Memory B cell (primary cell): ENCODE measurements around the gene SNRPB.
A peak's percentile ranks its signal among the peaks of the same experiment; 100 is the strongest.
"Not testable (repeated sequence)": the region's sequence is repeated elsewhere in the genome, so short reads cannot be mapped to it uniquely, and the experiment has no call there.

Source experiments
- ATAC-seq: fragments of 150-1000 bp; cut with Tn5 transposase; 2 replicates; pipeline ENCODE4 v1.10.0; 2021; ENCODE audit warnings: low read depth, mild to moderate bottlenecking, moderate library complexity
- DNase-seq, 2 donors: peaks; one replicate each; pipeline ENCODE4 v3.0.0; 2022; ENCODE audit warnings: low spot score in 2 of 2
- H3K27ac Mint-ChIP-seq: one replicate; pipeline ENCODE4 v1.8.0; 2022; ENCODE audit warnings: mild to moderate bottlenecking, moderate library complexity, mixed read lengths
- H3K27me3 Mint-ChIP-seq: one replicate; pipeline ENCODE4 v1.8.0; 2022; ENCODE audit warnings: mixed read lengths
- H3K36me3 Mint-ChIP-seq: one replicate; pipeline ENCODE4 v1.8.0; 2022; ENCODE audit warnings: mild to moderate bottlenecking, mixed read lengths
- H3K4me1 Mint-ChIP-seq: one replicate; pipeline ENCODE4 v1.8.0; 2022; ENCODE audit warnings: mixed read lengths
- H3K4me3 Mint-ChIP-seq: one replicate; pipeline ENCODE4 v1.8.0; 2022; ENCODE audit warnings: mild to moderate bottlenecking, moderate library complexity, mixed read lengths
- H3K9me3 Mint-ChIP-seq: one replicate; pipeline ENCODE4 v1.8.0; 2022; ENCODE audit warnings: mixed read lengths

Gene SNRPB

DNA sequence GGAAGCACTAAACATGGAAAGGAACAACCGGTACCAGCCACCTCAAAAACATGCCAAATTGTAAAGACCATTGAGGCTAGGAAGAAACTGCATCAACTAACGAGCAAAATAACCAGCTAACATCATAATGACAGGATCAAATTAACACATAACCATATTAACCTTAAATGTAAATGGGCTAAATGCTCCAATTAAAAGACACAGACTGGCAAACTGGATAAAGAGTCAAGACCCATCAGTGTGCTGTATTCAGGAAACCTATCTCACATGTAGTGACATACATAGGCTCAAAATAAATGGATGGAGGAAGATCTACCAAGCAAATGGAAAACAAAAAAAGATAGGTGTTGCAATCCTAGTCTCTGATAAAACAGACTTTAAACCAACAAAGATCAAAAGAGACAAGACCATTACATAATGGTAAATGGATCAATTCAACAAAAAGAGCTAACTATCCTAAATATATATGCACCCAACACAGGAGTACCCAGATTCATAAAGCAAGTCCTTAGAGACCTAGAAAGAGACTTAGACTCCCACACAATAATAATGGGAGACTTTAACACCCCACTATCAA is 32.3 kb upstream of the SNRPB start:
- not testable (repeated sequence) for H3K9me3 Mint-ChIP-seq, H3K27me3 Mint-ChIP-seq, H3K4me3 Mint-ChIP-seq, ATAC-seq, DNase-seq, H3K27ac Mint-ChIP-seq
- Mint-ChIP-seq H3K4me1 (peaks cover 16% of the 10 kb centered on the region), H3K36me3 (peaks cover 26% of the 10 kb centered on the region)

GRCh38 chr20:2485661-2486060 is 15.1 kb upstream of the SNRPB start:
- H3K27me3 Mint-ChIP-seq, result no peaks in the 10 kb centered on the region
- H3K9me3 Mint-ChIP-seq, result peaks cover 5% of the 10 kb centered on the region
- DNase-seq, result no peak
- H3K4me1 Mint-ChIP-seq, result no peaks in the 10 kb centered on the region
- H3K4me3 Mint-ChIP-seq, result no peak overlapping the region
- H3K27ac Mint-ChIP-seq, result no peak overlapping the region
- peaks cover 61% of the 10 kb centered on the region for H3K36me3 Mint-ChIP-seq
- ATAC-seq, result no peak

DNA sequence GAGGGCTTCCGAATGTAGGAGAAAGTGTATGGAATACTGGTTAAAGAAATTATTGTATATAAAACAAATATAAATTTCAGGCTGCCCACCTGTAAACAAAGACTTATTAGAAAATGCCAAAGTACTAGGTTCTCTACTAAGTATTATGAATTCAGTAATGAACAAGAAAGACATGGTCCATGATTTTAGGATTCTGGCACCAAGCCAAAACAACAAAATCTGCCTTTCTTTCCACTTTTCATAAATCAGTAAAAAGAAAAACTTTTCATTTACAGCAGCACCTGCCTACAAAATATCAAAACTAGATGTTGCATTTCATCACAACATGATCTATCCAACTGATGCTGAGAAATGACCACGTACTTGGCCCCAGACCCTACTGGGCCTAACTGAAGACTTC is 14.5 kb upstream of the SNRPB start:
- Mint-ChIP-seq H3K4me1 (no peaks in the 10 kb centered on the region), H3K4me3 (no peak overlapping the region), H3K27me3 (no peaks in the 10 kb centered on the region), H3K27ac (no peak overlapping the region), H3K36me3 (peaks cover 64% of the 10 kb centered on the region), H3K9me3 (peaks cover 7% of the 10 kb centered on the region)
- DNase-seq (no peak), ATAC-seq (no peak)

DNA sequence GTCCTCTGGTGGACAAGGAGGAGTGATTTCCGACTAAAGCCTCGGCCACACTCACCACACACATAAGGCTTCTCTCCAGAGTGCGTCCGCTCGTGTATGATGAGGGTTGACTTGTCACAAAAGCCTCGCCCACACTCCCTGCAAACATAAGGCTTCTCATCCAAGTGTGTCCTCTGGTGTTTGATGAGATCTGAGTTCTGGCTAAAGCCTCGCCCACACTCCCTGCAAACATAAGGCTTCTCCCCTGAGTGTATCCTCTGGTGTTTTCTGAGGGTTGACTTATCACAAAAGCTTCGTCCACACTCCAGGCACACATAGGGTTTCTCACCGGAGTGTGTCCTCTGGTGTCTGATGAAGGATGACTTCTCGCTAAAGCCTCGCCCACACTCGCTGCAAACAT is 12.9 kb upstream of the SNRPB start:
- Mint-ChIP-seq H3K4me1 (no peaks in the 10 kb centered on the region), H3K4me3 (no peak overlapping the region), H3K9me3 (peaks cover 7% of the 10 kb centered on the region), H3K27me3 (no peaks in the 10 kb centered on the region), H3K27ac (no peak overlapping the region), H3K36me3 (peaks cover 64% of the 10 kb centered on the region)
- DNase-seq (no peak), ATAC-seq (no peak)

GRCh38 chr20:2480381-2480780 is 9.8 kb upstream of the SNRPB start:
- no peak for ATAC-seq
- no peak for DNase-seq
- no peaks in the 10 kb centered on the region for H3K4me1 Mint-ChIP-seq
- H3K27me3 Mint-ChIP-seq, result no peaks in the 10 kb centered on the region
- peaks cover 58% of the 10 kb centered on the region for H3K36me3 Mint-ChIP-seq
- no peak overlapping the region for H3K27ac Mint-ChIP-seq
- no peak overlapping the region for H3K4me3 Mint-ChIP-seq
- peaks cover 7% of the 10 kb centered on the region for H3K9me3 Mint-ChIP-seq

DNA sequence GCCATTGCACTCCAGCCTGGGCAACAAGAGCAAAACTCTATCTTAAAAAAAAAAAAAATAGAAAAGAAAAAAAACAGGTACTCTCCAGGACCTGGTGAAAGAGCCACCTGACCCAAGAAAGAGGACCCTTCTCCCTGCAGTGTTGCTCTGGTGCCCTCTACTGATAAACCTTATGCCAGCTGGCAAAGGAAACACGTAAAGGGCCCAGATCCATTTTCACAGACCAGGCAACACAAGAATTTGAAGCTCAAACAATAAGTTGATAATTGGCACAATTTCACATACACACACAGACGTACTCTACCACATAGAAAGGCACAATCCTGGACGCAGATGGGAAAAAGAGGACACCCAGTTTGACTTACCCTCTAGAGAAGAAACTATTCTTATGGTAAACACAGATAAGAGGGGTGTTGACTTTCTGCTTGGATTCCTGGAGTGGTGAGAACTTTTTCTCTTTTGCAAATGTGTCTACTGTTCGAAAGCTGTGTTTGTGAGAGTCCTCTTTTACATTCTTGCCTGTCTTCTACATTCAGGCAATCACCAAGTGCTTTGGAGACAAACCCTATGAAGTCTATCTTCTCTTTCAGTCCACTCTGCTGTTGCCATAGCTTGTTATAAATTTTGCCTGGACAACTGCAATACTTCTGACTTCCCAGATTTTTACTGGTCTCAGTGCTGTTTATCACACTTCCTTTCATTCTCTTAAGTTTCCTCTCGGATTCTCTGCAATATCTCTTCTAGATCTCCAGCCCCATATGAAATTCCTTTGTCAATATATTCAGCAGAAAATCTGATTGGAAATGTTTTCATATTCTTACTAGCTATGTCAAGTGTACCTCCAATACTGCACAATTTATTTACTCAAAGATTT is 6.4 kb upstream of the SNRPB start:
- DNase-seq (no peak), ATAC-seq (no peak)
- H3K27me3 Mint-ChIP-seq, result no peaks in the 10 kb centered on the region
- H3K4me1 Mint-ChIP-seq, result no peaks in the 10 kb centered on the region
- H3K4me3 Mint-ChIP-seq, result no peak overlapping the region
- no peak overlapping the region for H3K27ac Mint-ChIP-seq
- peaks cover 7% of the 10 kb centered on the region for H3K9me3 Mint-ChIP-seq
- H3K36me3 Mint-ChIP-seq, result peaks cover 32% of the 10 kb centered on the region

GRCh38 chr20:2475850-2476741 is 5.5 kb upstream of the SNRPB start:
- Mint-ChIP-seq H3K27me3 (no peaks in the 10 kb centered on the region), H3K27ac (no peak overlapping the region), H3K4me1 (peaks cover 2% of the 10 kb centered on the region), H3K36me3 (peaks cover 25% of the 10 kb centered on the region), H3K4me3 (no peak overlapping the region), H3K9me3 (peaks cover 5% of the 10 kb centered on the region)
- no peak for ATAC-seq
- no peak for DNase-seq

GRCh38 chr20:2473516-2473915 is 2.9 kb upstream of the SNRPB start:
- Mint-ChIP-seq H3K27me3 (no peaks in the 10 kb centered on the region), H3K4me1 (peaks cover 12% of the 10 kb centered on the region), H3K27ac (no peak overlapping the region), H3K36me3 (peaks cover 15% of the 10 kb centered on the region), H3K9me3 (no peaks in the 10 kb centered on the region), H3K4me3 (no peak overlapping the region)
- DNase-seq (no peak), ATAC-seq (no peak)

DNA sequence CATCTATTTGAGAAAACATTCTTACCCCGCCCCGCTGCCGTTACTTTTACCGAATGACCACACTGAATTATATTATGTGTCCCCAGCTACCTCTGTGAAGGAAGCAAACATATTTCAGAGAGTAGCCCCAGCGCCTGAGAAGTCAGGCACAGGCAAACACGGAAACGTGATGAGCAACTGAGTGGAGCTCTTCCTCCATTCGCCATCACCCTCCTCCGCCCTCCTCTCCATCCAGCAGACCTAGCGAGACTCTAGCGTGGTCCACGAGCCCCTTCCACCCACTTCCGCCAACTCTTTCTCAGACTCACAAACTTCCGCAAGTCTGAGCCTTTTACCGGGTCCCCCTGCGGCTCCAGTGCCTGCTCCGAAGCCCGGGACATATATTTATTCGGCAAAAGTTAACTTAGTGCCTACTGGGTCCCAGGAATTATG is 582 bp downstream of the SNRPB start:
- DNase-seq (peak in 1 of 2 donors; percentile 49), ATAC-seq (peak; percentile 49)
- H3K4me3 Mint-ChIP-seq, result peak overlapping the region; percentile 99
- H3K36me3 Mint-ChIP-seq, result peaks cover 25% of the 10 kb centered on the region
- H3K9me3 Mint-ChIP-seq, result no peaks in the 10 kb centered on the region
- H3K27ac Mint-ChIP-seq, result peak overlapping the region; percentile 99
- H3K27me3 Mint-ChIP-seq, result no peaks in the 10 kb centered on the region
- H3K4me1 Mint-ChIP-seq, result peaks cover 29% of the 10 kb centered on the region

GRCh38 chr20:2468581-2469407 is 1.8 kb downstream of the SNRPB start:
- ATAC-seq (no peak), DNase-seq (no peak)
- Mint-ChIP-seq H3K4me3 (peak overlapping the region; percentile 21), H3K27ac (peak overlapping the region; percentile 99), H3K36me3 (peaks cover 28% of the 10 kb centered on the region), H3K27me3 (no peaks in the 10 kb centered on the region), H3K9me3 (no peaks in the 10 kb centered on the region), H3K4me1 (peaks cover 29% of the 10 kb centered on the region)

GRCh38 chr20:2467412-2467811 is 3.2 kb downstream of the SNRPB start:
- Mint-ChIP-seq H3K9me3 (no peaks in the 10 kb centered on the region), H3K27ac (peak overlapping the region; percentile 14), H3K4me3 (no peak overlapping the region), H3K4me1 (peaks cover 29% of the 10 kb centered on the region), H3K36me3 (peaks cover 37% of the 10 kb centered on the region), H3K27me3 (no peaks in the 10 kb centered on the region)
- ATAC-seq (no peak), DNase-seq (no peak)

GRCh38 chr20:2465100-2465499 is 5.5 kb downstream of the SNRPB start:
- peak; percentile 71 for ATAC-seq
- peaks cover 51% of the 10 kb centered on the region for H3K36me3 Mint-ChIP-seq
- H3K4me3 Mint-ChIP-seq, result no peak overlapping the region
- H3K27me3 Mint-ChIP-seq, result no peaks in the 10 kb centered on the region
- H3K4me1 Mint-ChIP-seq, result peaks cover 24% of the 10 kb centered on the region
- peak overlapping the region; percentile 77 for H3K27ac Mint-ChIP-seq
- H3K9me3 Mint-ChIP-seq, result no peaks in the 10 kb centered on the region
- no peak for DNase-seq

DNA sequence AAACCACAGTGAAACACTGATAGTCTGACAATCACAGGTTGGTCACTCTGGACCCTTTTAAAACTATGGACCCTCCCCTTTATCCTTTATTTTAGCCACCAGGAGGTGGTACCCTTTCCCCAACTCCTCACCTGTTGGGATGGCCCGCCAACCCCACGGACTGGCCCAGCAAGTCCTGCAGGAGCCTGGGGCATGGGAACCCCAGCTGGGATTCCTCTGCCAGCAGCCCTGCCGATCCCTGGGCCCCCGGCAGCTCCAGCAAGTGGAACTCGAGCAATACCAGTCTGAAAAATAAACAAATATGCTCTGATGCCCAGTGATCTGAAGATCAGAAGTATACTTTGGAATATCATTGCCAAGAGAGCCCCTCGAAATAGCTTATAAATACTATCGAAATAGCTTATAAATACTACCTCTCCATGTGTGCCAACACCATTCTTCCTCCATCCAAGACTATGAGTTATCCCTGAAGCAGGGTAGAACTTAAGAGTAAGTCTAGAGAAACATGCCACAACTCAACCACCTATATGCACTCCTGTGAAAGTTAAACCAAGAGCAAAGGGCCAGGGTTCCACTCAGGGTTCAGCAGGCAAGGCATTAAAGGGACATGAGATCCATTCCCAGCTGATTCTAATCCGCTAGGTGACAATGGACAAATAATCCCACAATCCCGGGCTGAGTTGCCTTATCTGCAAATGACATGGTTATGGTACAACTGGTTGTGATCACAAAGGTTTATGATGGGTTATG is 6.8 kb downstream of the SNRPB start:
- Mint-ChIP-seq H3K4me3 (no peak overlapping the region), H3K9me3 (no peaks in the 10 kb centered on the region), H3K4me1 (peaks cover 18% of the 10 kb centered on the region), H3K27ac (peak overlapping the region; percentile 35), H3K27me3 (no peaks in the 10 kb centered on the region), H3K36me3 (peaks cover 54% of the 10 kb centered on the region)
- DNase-seq (no peak), ATAC-seq (no peak)
